Stimulated activated CD4-positive, alpha-beta T cell treated with anti-CD3 and anti-CD28 coated beads, Interleukin-1b, Interleukin-23, amount 100 ng/mL, for 24 hours (primary cell): ENCODE results near the gene IL1RN.
A peak's percentile ranks its signal among the peaks of the same experiment; 100 is the strongest.

Experiments used
- DNase-seq, 4 experiments: peaks; one replicate each; pipeline ENCODE4 v3.0.0-alpha.2; 2020; ENCODE audit warnings: low read depth in 4 of 4, low spot score in 1 of 4

The IL1RN gene

DNA sequence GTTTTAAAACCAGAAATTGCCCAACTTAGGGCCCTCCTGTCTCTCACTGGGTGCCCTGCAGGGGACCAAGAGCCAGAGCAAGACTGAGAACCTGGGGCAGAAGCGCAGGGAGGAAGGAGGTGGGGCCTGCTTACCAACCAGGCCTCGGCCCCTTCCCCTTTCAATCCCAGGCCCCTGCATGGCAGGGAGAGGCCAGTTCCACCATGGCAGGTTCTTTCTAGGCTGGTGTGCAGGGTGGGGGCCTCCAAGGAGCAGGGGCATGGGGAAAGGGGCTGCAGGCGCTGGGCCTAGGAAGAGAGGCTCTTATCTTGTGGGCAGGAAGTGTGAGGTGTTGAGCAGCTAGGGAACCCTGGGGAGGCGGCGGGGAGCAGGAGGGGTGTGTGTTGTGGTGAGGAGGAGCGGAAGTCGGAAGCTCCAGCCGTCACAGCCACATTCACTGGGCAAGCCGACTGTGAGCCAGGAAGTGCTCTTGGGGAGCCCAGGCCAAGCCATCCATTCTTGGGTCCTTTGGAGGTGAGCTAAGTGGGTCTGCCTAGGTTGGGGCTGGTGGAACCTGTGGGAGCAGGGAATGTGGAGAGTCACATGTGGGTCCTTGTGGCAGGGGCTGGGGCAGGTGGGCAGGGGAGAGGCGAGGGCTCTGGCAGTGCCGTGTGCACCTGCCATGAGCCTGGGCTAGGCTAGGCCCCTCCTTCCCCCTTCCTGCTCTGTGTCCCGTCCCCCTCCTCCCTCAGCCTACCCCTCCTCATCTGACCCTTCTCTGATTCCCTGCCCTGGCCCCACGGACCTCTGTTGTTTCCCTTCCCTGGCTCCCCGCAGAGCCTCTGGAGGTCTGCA, 46.4 kb downstream of the IL1RN start, which contains the start of gene PSD4:
Gene PSD4 (plus strand): TSS at position 430 of the 834 bp plus-strand sequence. CDS start 8,486 bp downstream, outside the sequence.
- DNase-seq: peak; percentile 47 to 82 (median 72)

DNA sequence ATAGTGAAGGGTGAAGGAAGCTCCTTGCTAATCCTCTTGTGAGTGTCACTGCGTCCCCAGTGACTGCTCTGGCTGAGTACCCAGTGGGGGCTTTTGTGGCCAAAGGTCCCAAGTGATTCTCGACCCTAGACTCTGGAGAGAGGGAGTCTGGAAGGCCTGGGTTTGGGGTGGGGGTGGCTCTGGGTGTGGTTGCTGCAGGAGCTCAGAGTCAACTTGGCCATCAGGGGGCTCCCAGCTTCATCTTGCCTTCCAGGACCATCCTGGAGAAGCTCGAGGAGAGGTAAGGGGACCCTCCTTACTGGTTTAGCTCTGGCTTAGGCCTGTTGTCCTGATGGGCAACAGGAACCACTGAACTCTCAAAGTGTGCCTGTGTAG, 47.0 kb downstream of the IL1RN start:
- no peak for DNase-seq

DNA sequence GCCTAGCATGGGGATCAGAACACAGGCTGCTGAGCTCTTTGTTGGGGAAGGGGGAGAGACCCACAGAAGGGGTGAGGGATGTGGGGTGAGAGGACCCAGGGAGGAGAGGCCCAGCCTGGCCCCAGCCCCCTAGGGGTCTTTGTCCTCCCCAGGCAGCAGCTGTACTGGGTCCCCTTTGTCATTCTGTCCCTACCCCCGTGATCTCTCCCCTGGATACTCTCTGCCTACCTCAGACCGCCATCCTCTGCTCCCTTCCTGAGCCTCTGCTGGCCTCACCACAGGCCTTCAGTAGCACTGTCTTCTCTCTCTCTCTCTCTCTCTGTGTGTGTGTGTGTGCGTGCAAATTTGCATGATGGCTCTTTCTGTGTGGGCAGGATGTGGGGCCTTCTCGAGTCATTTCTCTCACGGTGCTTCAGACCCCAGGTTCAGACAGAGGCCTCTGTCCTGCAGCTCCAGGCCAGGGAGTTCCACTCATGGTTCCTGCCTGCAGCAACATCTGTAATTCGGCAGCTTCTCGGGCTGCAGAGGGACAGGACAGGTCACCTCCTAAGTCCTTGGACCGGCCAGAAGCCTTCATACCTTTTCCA, 47.7 kb downstream of the IL1RN start:
- peak in 1 of 4 experiments; percentile 57 for DNase-seq

DNA sequence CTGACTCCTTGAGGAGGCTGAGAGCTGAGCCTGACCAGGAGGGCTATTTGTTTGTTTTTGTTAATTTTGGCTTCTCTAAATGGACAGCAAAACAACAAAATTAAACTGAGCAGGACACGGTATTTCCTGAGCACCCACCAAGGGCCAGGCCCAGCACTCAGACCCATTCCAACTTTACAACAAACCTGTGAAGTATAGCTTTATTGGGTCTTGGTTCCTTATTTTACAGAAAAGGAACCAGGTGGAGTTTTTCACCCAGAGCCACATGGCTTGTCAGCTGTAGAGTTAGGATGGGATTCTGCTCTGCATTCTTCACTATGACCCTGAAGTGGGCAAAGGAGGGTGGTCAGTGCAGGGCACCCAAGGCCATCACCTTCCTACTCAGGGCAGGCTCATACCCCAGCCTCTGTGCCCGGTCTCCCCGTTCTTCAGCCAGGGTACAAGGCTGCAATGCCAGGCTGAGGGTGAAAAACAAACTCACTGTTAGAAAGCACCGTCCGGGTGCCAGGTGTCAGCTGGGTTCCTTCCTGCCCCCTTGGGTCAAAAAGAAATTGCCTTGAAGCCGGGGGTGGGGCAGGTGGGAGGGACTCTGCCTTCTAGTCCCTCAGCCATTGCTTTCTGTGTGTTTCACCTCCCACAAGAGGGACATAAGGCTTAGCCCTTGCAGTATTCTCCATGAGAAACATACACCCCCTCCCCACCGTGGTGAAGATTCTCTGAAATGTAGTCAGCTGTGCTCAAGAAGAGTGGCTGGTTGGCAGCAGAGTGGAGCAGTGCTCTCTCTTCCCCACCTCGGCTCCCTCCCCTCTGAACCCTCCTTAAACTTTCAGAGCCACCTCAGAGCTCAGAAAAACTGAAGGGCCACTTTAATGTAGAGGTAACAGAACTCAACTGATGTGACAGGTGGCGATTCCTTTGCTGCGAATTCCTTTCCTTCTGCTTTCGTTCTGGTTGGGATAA, 48.6 kb downstream of the IL1RN start:
- no peak for DNase-seq

DNA sequence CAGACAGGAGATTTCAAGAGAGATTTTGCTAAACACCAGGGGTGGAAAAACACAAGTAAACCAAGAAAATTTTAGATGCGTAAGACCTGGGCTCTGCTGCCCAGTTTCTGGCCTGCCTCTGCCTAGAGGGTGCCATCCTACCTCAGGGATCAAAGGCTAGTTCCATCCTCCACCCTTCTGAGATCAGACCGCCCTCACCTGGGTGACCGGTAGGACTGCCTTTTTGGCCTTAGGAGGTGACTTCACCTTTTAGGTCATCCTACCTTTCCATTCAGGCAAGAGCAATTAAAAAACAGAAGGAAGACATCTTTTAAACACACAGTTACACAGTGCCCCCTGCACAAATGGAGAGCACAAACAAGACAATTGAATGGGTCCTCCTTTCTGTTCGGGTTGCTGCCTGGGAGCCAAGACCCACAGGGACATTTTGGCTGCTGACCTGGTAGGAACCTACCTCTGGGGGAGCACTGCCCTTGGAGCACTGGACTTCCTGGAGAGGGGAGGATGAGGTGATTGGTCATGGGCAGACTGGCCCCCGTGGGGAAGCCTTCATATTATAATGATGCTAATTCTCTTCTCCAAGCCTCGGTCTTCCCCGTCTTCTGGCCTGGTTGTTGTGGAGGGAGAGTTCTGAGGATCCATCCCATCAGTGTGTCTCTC, 49.4 kb downstream of the IL1RN start:
- DNase-seq: no peak

DNA sequence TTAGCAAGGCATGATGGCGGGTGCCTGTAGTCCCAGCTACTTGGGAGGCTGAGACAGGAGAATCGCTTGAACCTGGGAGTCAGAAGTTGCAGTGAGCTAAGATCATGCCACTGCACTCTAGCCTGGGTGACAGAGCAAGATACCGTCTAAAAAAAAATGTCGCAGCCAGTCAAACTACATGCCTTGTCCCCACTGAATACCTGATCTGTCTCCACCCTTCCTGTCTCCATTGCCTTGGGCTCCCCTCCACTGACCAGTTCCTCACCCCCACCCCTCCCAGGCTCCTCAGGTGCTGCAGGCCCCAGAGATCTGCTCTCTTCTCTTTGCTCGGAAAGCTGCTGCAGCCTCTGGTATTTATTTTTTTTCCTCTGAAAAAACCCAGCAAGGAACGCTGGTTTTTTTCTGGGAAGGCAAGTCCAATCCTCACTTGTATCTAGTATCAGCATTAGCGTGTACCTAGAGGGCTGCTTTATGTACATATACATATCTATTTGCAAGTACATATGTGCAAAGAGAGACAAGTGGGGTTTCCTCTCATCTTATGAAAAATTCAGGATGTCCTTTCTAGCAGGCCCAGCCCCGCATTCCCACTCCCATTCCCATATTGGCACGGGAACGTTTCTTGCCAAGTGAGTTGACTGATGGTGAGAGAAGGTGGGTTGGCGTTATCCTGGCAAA, 50.8 kb downstream of the IL1RN start:
- DNase-seq: no peak

DNA sequence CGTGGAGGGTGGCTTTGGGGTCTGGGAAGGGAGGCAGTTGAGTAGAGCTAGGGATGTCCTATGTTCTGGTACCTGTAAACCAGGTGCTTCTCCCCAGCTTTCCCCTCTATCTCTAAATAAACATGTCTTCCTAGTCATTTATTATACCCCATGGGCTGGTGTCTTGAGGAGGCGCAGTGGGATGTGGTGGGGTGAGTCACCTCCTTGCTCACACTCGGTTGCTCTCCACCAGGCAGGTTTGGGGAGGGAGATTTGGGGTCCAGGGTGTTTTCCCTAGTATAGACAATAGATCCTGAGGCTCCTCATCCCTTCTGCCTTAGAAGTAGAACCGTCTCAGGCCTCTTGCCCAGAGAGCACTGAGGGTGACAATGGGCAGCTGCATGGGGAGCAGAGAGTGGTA, 51.5 kb downstream of the IL1RN start:
- peak in 2 of 4 experiments; percentile 45 to 46 for DNase-seq

DNA sequence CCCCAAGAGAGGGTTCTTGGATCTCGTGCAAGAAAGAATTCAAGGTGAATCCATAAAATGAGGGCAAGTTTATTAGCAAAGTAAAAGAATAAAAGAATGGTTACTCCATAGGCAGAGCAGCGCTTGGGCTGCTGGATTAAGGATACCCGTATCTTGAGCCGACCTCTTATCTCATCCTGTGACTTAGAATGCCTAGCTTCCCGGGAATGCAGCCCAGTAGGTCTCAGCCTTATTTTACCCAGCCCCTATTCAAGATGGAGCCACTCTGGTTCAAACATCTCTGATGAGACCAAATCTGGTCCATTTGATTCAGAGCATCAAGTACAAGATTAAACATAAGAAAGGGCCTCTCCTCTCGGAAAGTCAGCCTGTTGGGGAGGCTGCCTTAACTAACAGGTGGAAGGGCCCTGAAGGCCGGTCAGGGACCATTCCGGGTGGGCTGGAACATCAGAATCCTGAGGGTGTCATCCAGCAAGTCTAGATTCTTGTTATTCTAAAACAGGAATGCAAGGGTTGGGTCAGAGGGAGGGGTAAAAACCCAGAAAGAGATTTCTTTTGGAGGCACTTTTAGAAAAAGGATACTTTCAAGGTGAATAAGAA, 52.1 kb downstream of the IL1RN start:
- DNase-seq: no peak

DNA sequence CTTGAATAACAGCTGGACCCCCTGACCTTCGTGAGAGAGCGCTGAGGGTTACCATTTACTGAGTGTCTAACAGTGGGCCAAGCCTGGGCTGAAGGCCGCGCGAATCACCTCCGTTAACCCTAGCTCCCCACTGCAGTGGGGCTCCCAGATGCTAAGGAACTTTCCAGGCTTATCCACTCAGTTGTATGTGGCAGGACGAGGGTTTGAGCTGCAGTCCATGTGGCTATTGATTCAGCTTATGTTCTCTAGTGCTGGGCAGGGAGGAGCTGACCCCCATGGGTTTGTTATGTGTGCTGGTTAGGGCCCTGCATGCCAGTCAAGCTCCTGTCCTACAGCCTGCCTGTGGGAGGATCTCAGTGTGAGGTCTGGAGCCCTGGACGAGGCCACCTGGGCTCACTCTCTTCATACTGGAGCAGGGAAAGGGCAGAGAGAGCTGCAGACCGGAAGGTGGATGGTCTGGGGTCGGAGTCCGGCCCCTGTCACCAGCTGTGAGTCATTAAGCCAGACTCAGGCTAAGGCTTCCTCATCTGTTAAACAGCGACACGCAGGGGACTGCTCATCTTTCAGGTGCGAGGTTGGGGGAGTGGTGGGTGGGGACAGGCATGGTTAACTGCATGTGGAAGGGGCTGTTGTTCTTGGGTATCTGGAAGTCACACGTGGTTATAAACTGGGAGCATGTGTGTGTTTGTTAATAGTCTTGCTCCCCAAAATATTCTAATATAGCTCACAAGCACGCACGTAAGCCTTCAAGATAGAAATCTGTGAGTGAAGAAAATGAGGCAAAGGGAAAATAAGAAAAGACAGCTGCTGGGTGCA, 52.9 kb downstream of the IL1RN start:
- DNase-seq: no peak

DNA sequence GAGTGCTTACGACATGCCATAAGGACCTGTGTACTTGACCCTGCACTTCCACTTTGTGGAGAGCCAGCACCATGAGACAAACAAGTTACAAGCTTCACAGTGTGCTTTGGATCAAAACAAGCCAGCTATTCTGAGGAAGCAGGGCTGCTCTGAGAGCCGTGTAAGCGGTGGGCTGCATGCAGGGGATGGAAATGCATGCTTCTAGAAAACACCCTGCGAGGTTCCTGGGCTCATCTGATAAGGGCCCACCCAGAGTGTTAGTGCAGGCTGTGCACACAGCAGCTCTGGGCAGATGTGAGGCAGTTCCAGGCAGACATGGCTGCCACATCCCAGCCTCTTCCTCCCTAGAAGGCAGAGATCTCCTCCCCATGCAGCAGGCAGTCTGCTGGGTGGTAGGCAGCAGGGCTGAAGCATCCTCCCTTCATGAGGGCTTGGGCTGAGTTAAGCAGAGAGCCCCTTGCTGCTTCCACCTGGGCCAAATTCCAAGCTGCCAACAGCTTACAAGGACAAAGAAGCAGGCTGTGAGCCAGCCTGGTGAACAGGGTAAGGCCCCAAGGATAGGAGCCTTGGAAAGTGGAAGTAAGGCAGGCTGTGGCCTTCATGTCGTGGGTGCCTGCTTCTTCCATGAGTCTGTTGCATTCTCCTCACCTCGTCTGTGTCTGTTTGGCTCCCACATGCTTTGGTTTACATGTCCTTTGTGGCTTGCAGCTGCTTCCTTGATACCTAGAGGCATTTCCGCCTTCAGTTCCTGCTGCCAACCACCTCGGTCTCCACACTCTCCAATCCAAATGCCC, 54.1 kb downstream of the IL1RN start:
- DNase-seq: no peak

DNA sequence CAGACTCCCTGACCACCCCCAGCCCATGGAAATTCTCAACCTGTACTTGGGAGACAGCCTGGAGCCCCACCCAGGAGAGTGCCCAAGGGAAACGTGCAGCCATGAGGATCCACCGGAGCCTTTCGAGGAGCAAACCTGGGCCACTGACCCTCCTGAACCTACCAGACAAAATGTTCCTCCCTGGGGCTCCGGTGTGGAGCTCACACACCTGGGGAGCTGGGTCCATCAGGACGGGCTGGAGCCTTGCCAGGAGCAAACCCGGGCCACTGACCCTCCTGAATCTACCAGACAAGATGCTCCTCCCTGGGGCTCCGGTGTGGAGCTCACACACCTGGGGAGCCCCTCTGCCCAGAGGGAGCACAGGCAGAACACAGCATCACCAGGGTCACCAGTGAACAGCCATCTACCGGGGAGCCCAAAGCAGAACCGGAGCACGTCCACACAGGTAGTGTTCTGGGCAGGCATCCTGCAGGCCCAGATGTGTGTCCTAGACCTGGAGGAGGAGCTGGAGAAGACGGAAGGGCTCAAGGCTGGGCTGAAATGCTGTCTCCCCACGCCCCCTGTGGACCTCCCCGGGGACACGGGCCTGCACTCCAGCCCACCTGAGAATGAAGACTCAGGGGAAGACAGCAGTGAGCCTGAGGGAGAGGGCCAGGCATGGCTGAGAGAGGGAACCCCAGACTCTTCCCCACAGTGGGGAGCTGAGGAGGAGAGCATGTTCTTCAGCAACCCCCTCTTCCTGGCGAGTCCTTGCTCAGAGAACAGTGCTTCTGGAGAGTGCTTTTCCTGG, 55.3 kb downstream of the IL1RN start:
- no peak for DNase-seq

DNA sequence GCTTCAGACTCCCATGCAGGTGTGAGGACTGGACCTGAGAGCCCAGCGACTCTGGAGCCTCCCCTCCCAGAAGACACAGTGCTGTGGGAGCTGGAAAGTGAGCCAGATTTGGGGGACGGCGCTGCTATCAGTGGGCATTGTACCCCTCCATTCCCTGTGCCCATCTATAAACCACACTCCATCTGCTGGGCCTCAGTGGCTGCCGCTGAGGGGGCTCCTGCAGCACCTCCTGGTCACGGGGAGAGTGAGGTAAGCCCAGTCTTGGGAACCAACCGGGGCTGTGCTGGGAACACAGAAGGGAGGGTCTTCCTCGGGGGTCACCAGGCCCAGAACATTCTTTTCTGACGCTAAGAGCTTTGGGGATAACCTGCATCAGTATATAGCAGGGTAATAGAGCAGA, 55.9 kb downstream of the IL1RN start:
- DNase-seq: no peak
